Neuronal stem cell (in vitro differentiated cells): ENCODE measurements around the gene MAGI1.

Source experiments
- DNase-seq: peaks from one replicate; pipeline ENCODE4 v3.0.0-alpha.2; 2013; ENCODE audit warnings: low spot score
- H2AFZ ChIP-seq: one replicate; pipeline ENCODE4 v1.6.1; 2013; ENCODE audit warnings: mild to moderate bottlenecking, low read length, inconsistent platforms
- H2AK5ac ChIP-seq: 2 replicates; pipeline ENCODE4 v1.6.1; 2013; ENCODE audit warnings: low read depth, mild to moderate bottlenecking, inconsistent platforms, low read length, moderate library complexity, mixed read lengths
- H2BK120ac ChIP-seq: 2 replicates; pipeline ENCODE4 v1.6.1; 2013; ENCODE audit warnings: low read depth, mild to moderate bottlenecking, inconsistent platforms, low read length, moderate library complexity, mixed read lengths
- H2BK12ac ChIP-seq: one replicate; pipeline ENCODE4 v1.6.1; 2013; ENCODE audit warnings: low read length, inconsistent platforms
- H2BK15ac ChIP-seq: 2 replicates; pipeline ENCODE4 v1.6.1; 2013; ENCODE audit warnings: mild to moderate bottlenecking, low read length, inconsistent platforms, mixed read lengths
- H2BK5ac ChIP-seq: one replicate; pipeline ENCODE4 v1.6.1; 2013; ENCODE audit warnings: inconsistent platforms, mild to moderate bottlenecking, low read length, moderate library complexity
- H3K14ac ChIP-seq: one replicate; pipeline ENCODE4 v1.6.1; 2013; ENCODE audit warnings: low read length, inconsistent platforms
- H3K18ac ChIP-seq: 2 replicates; pipeline ENCODE4 v1.6.1; 2013; ENCODE audit warnings: low read length, inconsistent platforms
- H3K23ac ChIP-seq: 2 replicates; pipeline ENCODE4 v1.6.1; 2013; ENCODE audit warnings: low read depth, mild to moderate bottlenecking, mixed read lengths, low read length, inconsistent platforms; ENCODE audit not compliant: poor library complexity
- H3K27ac ChIP-seq: replicated peaks from 3 replicates; pipeline ENCODE4 v1.5.1; 2013; ENCODE audit warnings: low read length, inconsistent platforms
- H3K27me3 ChIP-seq, 3 experiments: 2 replicates each; pipeline ENCODE4 v1.6.1; 2013; ENCODE audit warnings: low read length in 3 of 3, mild to moderate bottlenecking in 2 of 3, inconsistent platforms in 1 of 3, low read depth in 1 of 3, mixed read lengths in 1 of 3, moderate library complexity in 1 of 3; ENCODE audit not compliant: control insufficient read depth in 3 of 3, insufficient read depth in 3 of 3
- H3K36me3 ChIP-seq, 2 donors: replicated peaks in 1 of 2; 2 replicates each; pipeline ENCODE4 v1.6.1; 2013; ENCODE audit warnings: low read length in 2 of 2; ENCODE audit not compliant: control insufficient read depth in 2 of 2, insufficient read depth in 2 of 2
- H3K4ac ChIP-seq: 2 replicates; pipeline ENCODE4 v1.6.1; 2013; ENCODE audit warnings: inconsistent platforms, mild to moderate bottlenecking, low read length, moderate library complexity
- H3K4me1 ChIP-seq, 2 donors: 1 replicate in 1 of 2; 2 replicates in 1 of 2; pipeline ENCODE4 v1.6.1; 2013; ENCODE audit warnings: low read length in 2 of 2, low read depth in 1 of 2; ENCODE audit not compliant: control insufficient read depth in 2 of 2, insufficient read depth in 1 of 2
- H3K4me2 ChIP-seq: one replicate; pipeline ENCODE4 v1.6.1; 2013; ENCODE audit warnings: mild to moderate bottlenecking, low read length, inconsistent platforms; ENCODE audit not compliant: insufficient read depth, poor library complexity, severe bottlenecking
- H3K4me3 ChIP-seq, 2 donors: 2 replicates each; pipeline ENCODE4 v1.5.1; 2013; ENCODE audit warnings: low read length in 2 of 2, mild to moderate bottlenecking in 2 of 2, inconsistent platforms in 1 of 2, moderate library complexity in 1 of 2
- H3K79me1 ChIP-seq: one replicate; pipeline ENCODE4 v1.6.1; 2013; ENCODE audit warnings: low read depth, mild to moderate bottlenecking, inconsistent platforms, low read length, moderate library complexity
- H3K9ac ChIP-seq: one replicate; pipeline ENCODE4 v1.6.1; 2013; ENCODE audit warnings: mild to moderate bottlenecking, low read depth, low read length, inconsistent platforms; ENCODE audit not compliant: poor library complexity
- H3K9me3 ChIP-seq, 2 donors: replicated peaks in 1 of 2; 2 replicates each; pipeline versions ENCODE3 to v1.6.1; 2013; ENCODE audit warnings: low read length in 2 of 2, mild to moderate bottlenecking in 2 of 2, inconsistent platforms in 1 of 2, low read depth in 1 of 2, mixed read lengths in 1 of 2, moderate library complexity in 1 of 2; ENCODE audit not compliant: control insufficient read depth in 2 of 2, insufficient read depth in 1 of 2
- H4K8ac ChIP-seq: one replicate; pipeline ENCODE4 v1.6.1; 2013; ENCODE audit warnings: low read depth, mild to moderate bottlenecking, inconsistent platforms, low read length, moderate library complexity
- H4K91ac ChIP-seq: one replicate; pipeline ENCODE4 v1.6.1; 2013; ENCODE audit warnings: low read length, low read depth, mild to moderate bottlenecking, inconsistent platforms; ENCODE audit not compliant: poor library complexity
- WGBS, 2 donors: extraction: QIAGEN DNeasy Blood & Tissue Kit; methylation state at CpG; one replicate each; pipeline ENCODE4 v1.1.7; 2013; ENCODE audit warnings: missing lambda C conversion rate in 2 of 2, mixed read lengths in 1 of 2; ENCODE audit not compliant: insufficient read length in 2 of 2, insufficient replicate concordance in 1 of 2; ENCODE audit errors: extremely low coverage in 2 of 2; 5-methylcytosine and 5-hydroxymethylcytosine counted together

The MAGI1 gene

GRCh38 chr3:65671004-65671403 is 367.7 kb downstream of the MAGI1 start:
- H3K4ac ChIP-seq: no peak overlapping the region
- H3K14ac ChIP-seq: no peak overlapping the region
- no peak overlapping the region for H3K4me2 ChIP-seq
- no peak overlapping the region for H2BK5ac ChIP-seq
- no peaks in the 10 kb centered on the region for H3K79me1 ChIP-seq
- H2BK12ac ChIP-seq: no peak overlapping the region
- no peak overlapping the region for H4K91ac ChIP-seq
- no peak overlapping the region for H4K8ac ChIP-seq
- no peak overlapping the region for H2AK5ac ChIP-seq
- peaks cover 6 to 26% of the 10 kb centered on the region in 2 donors for H3K4me1 ChIP-seq
- H3K9ac ChIP-seq: no peak overlapping the region
- H3K27me3 ChIP-seq: no peaks in the 10 kb centered on the region
- H3K9me3 ChIP-seq: no peaks in the 10 kb centered on the region
- H3K27ac ChIP-seq: no peak overlapping the region
- H3K36me3 ChIP-seq: no peaks in the 10 kb centered on the region
- H3K18ac ChIP-seq: no peak overlapping the region
- no peak overlapping the region for H3K23ac ChIP-seq
- WGBS, 2 donors: no CpG with 5 or more reads among the region's 3 CpGs
- H2BK120ac ChIP-seq: no peak overlapping the region
- no peak overlapping the region for H3K4me3 ChIP-seq
- no peak overlapping the region for H2AFZ ChIP-seq
- no peak for DNase-seq
- no peak overlapping the region for H2BK15ac ChIP-seq

GRCh38 chr3:65669163-65669875 is 369.4 kb downstream of the MAGI1 start:
- H3K9ac ChIP-seq: no peak overlapping the region
- no peak overlapping the region for H3K4me3 ChIP-seq
- H3K27me3 ChIP-seq: no peaks in the 10 kb centered on the region
- H3K79me1 ChIP-seq: no peaks in the 10 kb centered on the region
- H4K91ac ChIP-seq: no peak overlapping the region
- H2AK5ac ChIP-seq: no peak overlapping the region
- H4K8ac ChIP-seq: no peak overlapping the region
- H3K18ac ChIP-seq: no peak overlapping the region
- no peak overlapping the region for H2BK5ac ChIP-seq
- H3K27ac ChIP-seq: no peak overlapping the region
- DNase-seq: no peak
- H2BK12ac ChIP-seq: no peak overlapping the region
- no peak overlapping the region for H3K4me2 ChIP-seq
- no peaks in the 10 kb centered on the region for H3K9me3 ChIP-seq
- H2BK120ac ChIP-seq: no peak overlapping the region
- no CpG with 5 or more reads among the region's 5 CpGs for WGBS, 2 donors
- H3K4ac ChIP-seq: no peak overlapping the region
- H3K14ac ChIP-seq: no peak overlapping the region
- H3K36me3 ChIP-seq: no peaks in the 10 kb centered on the region
- no peak overlapping the region for H3K23ac ChIP-seq
- no peak overlapping the region for H2AFZ ChIP-seq
- H3K4me1 ChIP-seq: peaks cover 6 to 14% of the 10 kb centered on the region in 2 donors
- no peak overlapping the region for H2BK15ac ChIP-seq

- H2BK12ac ChIP-seq: no peak overlapping the region
- no peaks in the 10 kb centered on the region for H3K27me3 ChIP-seq
- H2BK120ac ChIP-seq: no peak overlapping the region
- no peak overlapping the region for H3K4me2 ChIP-seq
- H3K4me1 ChIP-seq: peaks cover 2 to 9% of the 10 kb centered on the region in 2 donors
- no peak overlapping the region for H3K9ac ChIP-seq
- H4K91ac ChIP-seq: no peak overlapping the region
- H2BK15ac ChIP-seq: no peak overlapping the region
- H3K79me1 ChIP-seq: no peaks in the 10 kb centered on the region
- DNase-seq: no peak
- H3K4ac ChIP-seq: no peak overlapping the region
- no peak overlapping the region for H4K8ac ChIP-seq
- WGBS, 2 donors: no CpG with 5 or more reads among the region's 4 CpGs
- no peak overlapping the region for H2BK5ac ChIP-seq
- no peak overlapping the region for H3K4me3 ChIP-seq
- H3K27ac ChIP-seq: no peak overlapping the region
- no peak overlapping the region for H3K18ac ChIP-seq
- H3K23ac ChIP-seq: no peak overlapping the region
- no peak overlapping the region for H3K14ac ChIP-seq
- H3K9me3 ChIP-seq: no peaks in the 10 kb centered on the region
- no peak overlapping the region for H2AFZ ChIP-seq
- no peaks in the 10 kb centered on the region for H3K36me3 ChIP-seq
- no peak overlapping the region for H2AK5ac ChIP-seq
These were observed 370.8 kb downstream of the MAGI1 start for GRCh38 chr3:65667963-65668362.

- Histone ChIP-seq H2AFZ (no peak overlapping the region), H3K79me1 (no peaks in the 10 kb centered on the region), H2BK12ac (no peak overlapping the region), H3K27me3 (no peaks in the 10 kb centered on the region), H2BK120ac (no peak overlapping the region), H3K27ac (no peak overlapping the region), H3K36me3 (no peaks in the 10 kb centered on the region), H3K23ac (no peak overlapping the region), H2AK5ac (no peak overlapping the region), H2BK5ac (no peak overlapping the region), H3K4ac (no peak overlapping the region), H4K8ac (no peak overlapping the region), H3K4me2 (no peak overlapping the region), H3K9ac (no peak overlapping the region), H3K18ac (no peak overlapping the region), H3K4me1 (no peaks in the 10 kb centered on the region), H3K14ac (no peak overlapping the region), H3K9me3 (no peaks in the 10 kb centered on the region), H3K4me3 (no peak overlapping the region), H4K91ac (no peak overlapping the region), H2BK15ac (no peak overlapping the region)
- no peak for DNase-seq
- no CpG with 5 or more reads among the region's 6 CpGs for WGBS, 2 donors
These were observed 372.1 kb downstream of the MAGI1 start for GRCh38 chr3:65666448-65667091.
